ENCODE results near the gene PPP2R3B.
"Not testable (repeated sequence)": the region's sequence is repeated elsewhere in the genome, so short reads cannot be mapped to it uniquely, and the experiment has no call there.

Gene PPP2R3B

GRCh38 chrX:334971-335757, 51.5 kb downstream of the PPP2R3B start:
- no peak for DNase-seq

GRCh38 chrX:334331-334891, 52.3 kb downstream of the PPP2R3B start:
- DNase-seq: no peak

GRCh38 chrX:333611-334311, 52.9 kb downstream of the PPP2R3B start:
- DNase-seq: no peak

- no peak for DNase-seq
Measured at GRCh38 chrX:332916-333610, 53.6 kb downstream of the PPP2R3B start.

- no peak for DNase-seq
Measured at GRCh38 chrX:332496-332860, 54.2 kb downstream of the PPP2R3B start.

GRCh38 chrX:331825-332495, 54.7 kb downstream of the PPP2R3B start:
- DNase-seq: no peak

- DNase-seq: no peak
Measured at GRCh38 chrX:331151-331824, 55.4 kb downstream of the PPP2R3B start.

GRCh38 chrX:330726-331150, 56.0 kb downstream of the PPP2R3B start:
- no peak for DNase-seq

- not testable (repeated sequence) for DNase-seq
Measured at GRCh38 chrX:330141-330725, 56.5 kb downstream of the PPP2R3B start.

GRCh38 chrX:329291-329910, 57.3 kb downstream of the PPP2R3B start:
- DNase-seq: no peak

- DNase-seq: no peak
Measured at GRCh38 chrX:327660-328126, 59.0 kb downstream of the PPP2R3B start.

GRCh38 chrX:324664-325063, 62.0 kb downstream of the PPP2R3B start:
- not testable (repeated sequence) for DNase-seq

- no peak for DNase-seq
Measured at GRCh38 chrX:323721-324628, 62.7 kb downstream of the PPP2R3B start.

GRCh38 chrX:320126-320783, 66.5 kb downstream of the PPP2R3B start:
- DNase-seq: no peak

- no peak for DNase-seq
Measured at GRCh38 chrX:319579-320125, 67.1 kb downstream of the PPP2R3B start.

GRCh38 chrX:318739-319578, 67.7 kb downstream of the PPP2R3B start, which contains the start of gene GTPBP6:
Gene GTPBP6, minus strand, starts transcription at chrX:318796. Its CDS starts 9 bp downstream, at chrX:318787.
- DNase-seq: no peak

- DNase-seq: no peak
Measured at GRCh38 chrX:318068-318738, 68.5 kb downstream of the PPP2R3B start.

Measured in SHP77 treated with DMSO at 0.1 percent for 48 hours (cell line).